H54 (cell line): ENCODE data around the gene S1PR1.

Source experiments
- DNase-seq: peaks from one replicate; pipeline ENCODE4 v3.0.0; 2011; ENCODE audit warnings: low spot score, mixed read lengths; ENCODE audit not compliant: insufficient read length
- FAIRE-seq: peaks from 3 replicates; lab custom pipeline; 2011; peaks lifted over from hg19 to GRCh38; lab: Jason Lieb, UNC
- POLR2A ChIP-seq: IDR thresholded peaks from 2 replicates; pipeline ENCODE4 v1.6.1; 2011; ENCODE audit warnings: low read depth, mild to moderate bottlenecking, low read length

S1PR1 gene

DNA sequence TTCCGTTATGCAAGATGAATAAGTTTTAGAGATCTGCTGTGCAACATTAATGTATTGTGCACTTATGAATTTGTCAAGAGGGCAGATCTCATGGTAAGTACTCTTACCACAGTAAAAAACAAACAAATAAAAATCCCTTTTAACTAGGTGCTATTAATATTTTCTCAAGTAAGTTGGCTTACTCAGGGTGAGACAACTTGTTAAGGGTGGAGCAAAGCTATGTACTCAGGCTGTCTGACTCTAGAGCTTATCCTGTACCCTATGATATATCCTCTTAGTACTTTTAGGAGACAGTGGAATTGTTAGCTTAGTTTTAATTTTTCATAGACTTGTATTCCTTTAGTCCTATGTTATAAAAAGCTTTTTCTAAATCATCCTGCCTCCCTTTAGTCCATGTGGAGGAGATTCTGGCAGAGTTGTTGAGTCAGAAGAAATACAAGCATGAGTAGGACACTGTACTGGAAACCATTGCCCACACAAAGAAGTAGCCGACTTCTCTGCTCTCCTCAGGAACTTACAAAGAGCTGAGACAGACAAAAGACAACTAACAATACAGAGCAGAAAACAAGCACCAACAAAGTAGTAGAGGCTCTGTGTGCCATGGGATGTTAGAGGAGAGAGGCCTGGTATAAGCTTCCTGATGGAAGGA lies 49.2 kb downstream of the S1PR1 start:
- TF ChIP-seq POLR2A = no peak
- FAIRE-seq (no peak), DNase-seq (no peak)

DNA sequence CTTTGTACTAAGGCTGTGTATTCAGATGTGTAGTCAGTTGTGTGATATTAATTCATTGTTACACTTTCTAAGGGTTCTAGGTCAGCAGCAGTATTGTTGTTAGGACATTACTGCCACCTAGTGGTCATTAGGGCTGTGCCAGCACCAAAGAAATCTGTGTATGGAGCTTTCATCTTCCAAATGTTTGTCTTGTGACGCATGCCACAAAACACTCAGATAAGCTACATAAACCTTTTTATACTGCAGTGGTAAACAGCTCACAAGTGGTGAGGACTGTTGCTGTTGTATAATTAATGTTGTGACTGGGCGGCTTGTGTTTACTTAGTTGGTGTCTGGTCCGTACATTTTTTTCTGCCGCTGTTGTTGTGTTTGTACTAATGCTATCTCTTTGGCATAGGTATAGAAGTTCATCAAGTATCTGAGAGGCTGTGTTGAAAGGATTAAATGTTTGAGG lies 51.7 kb downstream of the S1PR1 start:
- TF ChIP-seq POLR2A = no peak
- DNase-seq (peak; percentile 50), FAIRE-seq (peak; percentile 93)

DNA sequence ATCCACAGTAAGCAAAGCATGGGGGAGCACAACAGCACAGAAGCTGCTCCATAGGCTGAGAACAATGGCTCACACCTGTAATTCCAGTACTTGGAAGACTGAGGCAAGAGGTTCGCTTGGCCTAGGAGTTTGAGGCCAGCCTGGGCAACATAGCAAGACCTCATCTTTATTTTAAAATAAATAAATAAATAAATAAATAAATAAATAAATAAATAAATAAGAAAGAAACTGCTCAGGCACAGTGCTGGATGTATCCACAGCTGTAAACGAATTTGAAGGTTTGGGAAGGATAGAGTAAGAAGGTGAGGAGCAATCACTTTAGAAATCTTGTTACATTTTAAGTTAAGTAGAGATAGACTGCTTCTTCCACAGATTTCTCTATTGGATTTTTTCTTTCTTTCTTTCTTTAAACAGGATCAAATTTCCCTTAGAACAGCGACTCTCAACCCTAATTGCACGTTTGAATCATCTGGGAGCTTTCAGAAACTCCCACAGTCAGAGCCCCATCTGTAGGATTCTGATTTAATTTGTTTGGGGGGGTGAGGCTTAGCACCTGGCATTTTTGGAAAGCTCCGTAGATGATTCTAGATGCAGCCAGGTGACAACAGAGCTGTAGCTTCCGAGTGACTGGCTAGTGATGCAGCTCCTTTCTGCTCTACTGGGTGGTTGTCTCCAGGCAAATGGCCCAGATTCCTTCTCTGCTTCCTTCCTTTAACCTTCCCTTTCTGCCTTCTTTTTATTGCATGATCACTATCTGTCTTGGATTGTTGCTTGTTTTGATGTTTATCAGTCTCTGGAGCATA lies 53.5 kb downstream of the S1PR1 start:
- DNase-seq (no peak), FAIRE-seq (no peak)
- no peak for TF ChIP-seq POLR2A
